Neural cell (in vitro differentiated cells): ENCODE measurements around the gene AFAP1. TPM values are rescaled to one million over a fixed set of nuclear protein-coding genes. Genes with fewer than 3 reads are reported as not detected.
"Not testable (repeated sequence)": the region's sequence is repeated elsewhere in the genome, so short reads cannot be mapped to it uniquely, and the experiment has no call there.

Experiments used
- H2AFZ ChIP-seq: fragments of 200-600, 300-800 bp; sonication (generic), shearing (Covaris generic); 2 replicates; pipeline ENCODE4 v1.6.0; 2014; ENCODE audit warnings: low read depth, mild to moderate bottlenecking, antibody characterized with exemption, low read length, moderate library complexity
- H3F3A ChIP-seq: fragments of 200-600 bp; shearing (Covaris generic); 2 replicates; pipeline ENCODE4 v1.6.1; 2016; ENCODE audit warnings: mild to moderate bottlenecking, moderate library complexity, mixed read lengths, antibody characterized with exemption, low read length; ENCODE audit not compliant: insufficient read depth, poor library complexity, severe bottlenecking
- H3K27ac ChIP-seq: fragments of 200-600, 300-800 bp; sonication (generic), shearing (Covaris generic); 2 replicates; pipeline ENCODE4 v1.5.1; 2014; ENCODE audit warnings: mild to moderate bottlenecking, low read length, moderate library complexity
- H3K27me3 ChIP-seq: fragments of 300-800, 200-600 bp; sonication (generic), shearing (Covaris generic); 2 replicates; pipeline ENCODE4 v1.6.0; 2014; ENCODE audit warnings: mild to moderate bottlenecking, low read depth, low read length, moderate library complexity; ENCODE audit not compliant: insufficient read depth
- H3K36me3 ChIP-seq: fragments of 300-800, 200-600 bp; sonication (generic), shearing (Covaris generic); 2 replicates; pipeline ENCODE4 v1.5.1; 2014; ENCODE audit warnings: mild to moderate bottlenecking, antibody characterized with exemption, low read length, moderate library complexity; ENCODE audit not compliant: insufficient read depth
- H3K4me2 ChIP-seq: fragments of 300-800, 200-600 bp; sonication (generic), shearing (Covaris generic); 2 replicates; pipeline ENCODE4 v1.6.0; 2014; ENCODE audit warnings: mild to moderate bottlenecking, low read length
- H3K4me3 ChIP-seq: fragments of 300-800, 200-600 bp; sonication (generic), shearing (Covaris generic); 2 replicates; pipeline ENCODE4 v1.5.1; 2014; ENCODE audit warnings: mild to moderate bottlenecking, low read length, moderate library complexity
- H3K79me2 ChIP-seq: fragments of 200-600 bp; shearing (Covaris generic); replicated peaks from 2 replicates; pipeline ENCODE4 v1.6.0; 2014; ENCODE audit warnings: mild to moderate bottlenecking, low read length, moderate library complexity; ENCODE audit not compliant: insufficient read depth
- H3K9ac ChIP-seq: fragments of 300-800, 200-600 bp; sonication (generic), shearing (Covaris generic); 2 replicates; pipeline ENCODE4 v1.6.1; 2016; ENCODE audit warnings: mild to moderate bottlenecking, low read length, mixed read lengths
- H3K9me2 ChIP-seq: fragments of 200-600 bp; shearing (Covaris generic); 2 replicates; pipeline ENCODE4 v1.6.1; 2016; ENCODE audit warnings: mild to moderate bottlenecking, low read length, mixed read lengths; ENCODE audit not compliant: insufficient read depth
- H3K9me3 ChIP-seq: fragments of 200-600, 300-800 bp; sonication (generic), shearing (Covaris generic); 2 replicates; pipeline ENCODE4 v1.6.1; 2016; ENCODE audit warnings: mild to moderate bottlenecking, mixed run types, low read length, moderate library complexity, mixed read lengths
- H4K20me1 ChIP-seq: fragments of 200-600 bp; shearing (Covaris generic); 2 replicates; pipeline ENCODE4 v1.6.1; 2016; ENCODE audit warnings: mild to moderate bottlenecking, mixed run types; ENCODE audit not compliant: insufficient read depth
- CTCF ChIP-seq: fragments of 450-650 bp; IDR thresholded peaks from 2 replicates; pipeline ENCODE4 v1.5.1; 2014; ENCODE audit warnings: antibody characterized with exemption, mild to moderate bottlenecking, moderate library complexity; ENCODE audit not compliant: poor library complexity, severe bottlenecking
- EP300 ChIP-seq: fragments of 450-650 bp; conservative IDR thresholded peaks from 2 replicates; pipeline ENCODE4 v1.6.1; 2014; ENCODE audit warnings: antibody characterized with exemption, mild to moderate bottlenecking, moderate library complexity; ENCODE audit not compliant: poor library complexity, severe bottlenecking
- EZH2 ChIP-seq: fragments of 200-600, 300-800 bp; shearing (Covaris generic), sonication (generic); IDR thresholded peaks from 2 replicates; pipeline ENCODE4 v1.6.1; 2014; ENCODE audit warnings: antibody characterized with exemption, low read length, borderline replicate concordance, mild to moderate bottlenecking; ENCODE audit not compliant: insufficient read depth, poor library complexity, severe bottlenecking
- MXI1 ChIP-seq: fragments of 450-650 bp; conservative IDR thresholded peaks from 2 replicates; pipeline ENCODE4 v1.6.1; 2014; ENCODE audit warnings: antibody characterized with exemption, mild to moderate bottlenecking; ENCODE audit not compliant: poor library complexity, severe bottlenecking
- POLR2AphosphoS5 ChIP-seq: IDR thresholded peaks from 2 replicates; pipeline ENCODE4 v1.6.1; 2012
- RAD21 ChIP-seq: fragments of 450-650 bp; conservative IDR thresholded peaks from 2 replicates; pipeline ENCODE4 v1.6.1; 2014; ENCODE audit warnings: antibody characterized with exemption, mild to moderate bottlenecking, moderate library complexity
- REST ChIP-seq: IDR thresholded peaks from 2 replicates; pipeline ENCODE4 v1.6.1; 2012; ENCODE audit warnings: borderline replicate concordance
- SMC3 ChIP-seq: fragments of 450-650 bp; conservative IDR thresholded peaks from 2 replicates; pipeline ENCODE4 v1.6.1; 2014; ENCODE audit warnings: antibody characterized with exemption, mild to moderate bottlenecking, moderate library complexity; ENCODE audit not compliant: poor library complexity
- TAF1 ChIP-seq: IDR thresholded peaks from 2 replicates; pipeline ENCODE4 v1.6.1; 2012; ENCODE audit warnings: low read depth
- polyA plus RNA-seq: library from polyadenylated mRNA; depleted of rRNA; stranded (reverse); fragments of >200 nt; gene quantifications from 2 replicates; pipeline ENCODE4 v1.2.3, GENCODE V29; 2014

The AFAP1 gene
- polyA plus RNA-seq, 1 donor from 2014 or later, result 38.9 TPM

- no peak overlapping the region for H3K4me3 ChIP-seq
- H4K20me1 ChIP-seq, result no peaks in the 10 kb centered on the region
- H3K79me2 ChIP-seq, result no peaks in the 10 kb centered on the region
- H3K9ac ChIP-seq, result no peak overlapping the region
- no peak overlapping the region for H3K4me2 ChIP-seq
- no peak overlapping the region for H3K27ac ChIP-seq
- H3K27me3 ChIP-seq, result no peaks in the 10 kb centered on the region
- no peaks in the 10 kb centered on the region for H3K9me3 ChIP-seq
- H3K36me3 ChIP-seq, result no peaks in the 10 kb centered on the region
- no peaks in the 10 kb centered on the region for H3K9me2 ChIP-seq
- no peak for TF ChIP-seq RAD21
- no peak for TF ChIP-seq POLR2AphosphoS5
- TF ChIP-seq SMC3, result no peak
- no peak for TF ChIP-seq EZH2
- no peak for TF ChIP-seq EP300
- no peak for TF ChIP-seq MXI1
- no peak for TF ChIP-seq TAF1
- no peak for TF ChIP-seq REST
- no peak for TF ChIP-seq CTCF
- no peaks in the 10 kb centered on the region for H3F3A ChIP-seq
- H2AFZ ChIP-seq, result no peak overlapping the region
Measured at GRCh38 chr4:7944599-7945220, 5.0 kb upstream of the AFAP1 start.

GRCh38 chr4:7943688-7944087 lies 4.0 kb upstream of the AFAP1 start:
- H2AFZ ChIP-seq, H3K79me2 ChIP-seq, H4K20me1 ChIP-seq, H3K4me3 ChIP-seq, H3F3A ChIP-seq, H3K9me3 ChIP-seq, H3K9me2 ChIP-seq, H3K27me3 ChIP-seq, H3K36me3 ChIP-seq, H3K27ac ChIP-seq, H3K9ac ChIP-seq, H3K4me2 ChIP-seq: not testable (repeated sequence)

GRCh38 chr4:7943211-7943610 lies 3.5 kb upstream of the AFAP1 start:
- H3K36me3 ChIP-seq, result no peaks in the 10 kb centered on the region
- peaks cover 4% of the 10 kb centered on the region for H4K20me1 ChIP-seq
- H3K9me2 ChIP-seq, result no peaks in the 10 kb centered on the region
- no peak overlapping the region for H3K27ac ChIP-seq
- H3K4me3 ChIP-seq, result no peak overlapping the region
- no peaks in the 10 kb centered on the region for H3F3A ChIP-seq
- peaks cover 9% of the 10 kb centered on the region for H3K79me2 ChIP-seq
- TF ChIP-seq EZH2 (no peak), POLR2AphosphoS5 (no peak), REST (no peak), EP300 (no peak), RAD21 (no peak), CTCF (no peak), SMC3 (no peak), TAF1 (no peak), MXI1 (no peak)
- no peak overlapping the region for H2AFZ ChIP-seq
- no peak overlapping the region for H3K9ac ChIP-seq
- H3K4me2 ChIP-seq, result no peak overlapping the region
- H3K9me3 ChIP-seq, result no peaks in the 10 kb centered on the region
- no peaks in the 10 kb centered on the region for H3K27me3 ChIP-seq
